Measurements from ENCODE around the gene PSTK. TPM values are rescaled to one million over a fixed set of nuclear protein-coding genes. Genes with fewer than 3 reads are reported as not detected.

PSTK gene
- total RNA-seq, 1 donor from 2014 or later = 9.4 TPM

DNA sequence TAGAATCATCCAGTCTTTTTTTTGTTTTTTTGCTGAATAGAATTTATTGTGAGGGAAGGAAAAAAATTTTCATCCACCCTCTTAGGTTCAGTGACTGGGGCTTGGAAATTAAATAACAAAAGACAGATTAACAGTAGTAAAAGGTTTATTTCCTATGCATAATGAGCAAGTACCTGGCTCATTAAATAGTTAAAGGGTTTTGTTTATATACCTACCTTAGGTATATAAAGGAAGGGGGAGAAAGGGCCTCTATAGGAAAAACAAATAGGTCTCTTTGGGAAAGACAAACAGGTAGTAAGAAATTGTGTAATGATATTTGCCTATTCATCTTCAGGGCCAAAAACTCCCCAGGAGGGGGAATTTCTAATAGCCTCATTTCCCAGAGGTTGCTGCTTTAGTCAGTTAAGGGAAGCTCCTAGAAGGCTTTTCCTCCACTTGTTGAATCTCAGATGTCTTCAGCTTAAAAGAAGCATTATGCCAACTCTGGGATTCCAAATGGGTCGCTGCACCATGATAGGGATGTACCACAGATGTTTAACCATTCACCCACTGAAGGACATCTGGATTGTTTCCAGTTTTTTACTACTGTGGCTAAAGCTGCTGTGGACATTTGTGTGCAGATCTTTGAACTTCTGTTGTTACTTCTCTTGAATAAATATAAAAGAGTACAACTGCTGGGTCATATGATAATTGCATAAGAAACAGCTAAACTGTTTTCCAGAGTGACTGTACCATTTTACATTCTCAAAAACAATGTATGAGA is 39.9 kb downstream of the PSTK start:
- no peak for DNase-seq (ENCODE audit: low spot score)

DNA sequence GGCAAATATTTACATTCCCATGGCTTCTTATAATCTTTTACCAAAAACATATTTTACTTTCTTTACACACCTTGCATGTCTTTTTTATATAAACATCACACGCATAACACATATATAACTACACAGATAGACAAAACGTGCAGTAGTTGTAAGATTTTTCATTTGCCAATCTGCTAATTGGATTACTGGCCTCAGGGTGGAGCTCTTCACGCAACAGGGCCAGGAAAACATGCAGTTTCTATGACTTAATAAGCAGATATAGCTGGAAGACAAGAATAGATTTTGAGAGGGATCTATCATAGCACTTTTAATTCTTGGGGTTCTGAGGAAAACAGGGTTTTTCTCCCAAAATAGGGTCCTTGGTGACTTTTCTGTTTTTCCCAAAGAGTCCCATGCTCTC is 41.3 kb downstream of the PSTK start:
- DNase-seq (ENCODE audit: low spot score) = no peak

GRCh38 chr10:123024540-123024939 is 44.3 kb downstream of the PSTK start:
- DNase-seq (ENCODE audit: low spot score) = no peak

DNA sequence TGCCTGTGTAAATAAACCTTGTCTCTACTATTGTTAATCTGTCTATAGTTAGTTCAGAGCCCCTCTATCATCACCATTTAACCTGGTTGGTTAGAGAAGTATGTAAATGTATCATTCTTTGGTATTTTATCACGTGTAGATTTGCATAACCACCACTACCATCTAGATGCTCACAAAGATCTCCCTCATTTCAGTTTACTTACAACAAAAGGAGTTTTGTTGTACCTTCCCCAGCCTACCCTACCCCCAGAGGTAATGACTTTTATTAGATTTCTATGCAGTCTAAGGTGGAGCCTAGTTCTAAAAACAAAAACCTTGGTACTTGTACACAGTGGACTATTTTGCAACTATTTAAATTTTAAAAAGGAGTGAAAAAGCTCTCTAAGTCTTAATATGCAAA is 46.1 kb downstream of the PSTK start:
- DNase-seq (ENCODE audit: low spot score) = no peak

DNA sequence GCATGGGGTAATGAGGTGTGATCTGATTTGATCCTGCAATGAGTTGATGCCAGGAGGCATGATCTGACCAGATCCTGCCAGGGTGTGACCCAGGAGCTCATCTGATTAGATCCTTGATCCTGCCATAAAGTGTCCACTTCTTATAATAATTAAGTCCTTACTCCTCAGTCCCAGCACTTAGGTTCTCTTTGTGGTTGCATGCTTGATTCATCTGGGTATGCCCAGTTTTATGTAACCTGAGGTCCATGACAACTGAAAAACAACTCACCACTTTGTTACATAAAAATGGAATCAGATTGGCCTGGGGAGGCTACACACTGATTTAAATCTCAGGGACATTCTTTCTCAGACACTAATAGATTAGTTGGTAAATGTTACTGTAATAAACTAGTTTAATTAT is 47.7 kb downstream of the PSTK start:
- DNase-seq (ENCODE audit: low spot score) = no peak

DNA sequence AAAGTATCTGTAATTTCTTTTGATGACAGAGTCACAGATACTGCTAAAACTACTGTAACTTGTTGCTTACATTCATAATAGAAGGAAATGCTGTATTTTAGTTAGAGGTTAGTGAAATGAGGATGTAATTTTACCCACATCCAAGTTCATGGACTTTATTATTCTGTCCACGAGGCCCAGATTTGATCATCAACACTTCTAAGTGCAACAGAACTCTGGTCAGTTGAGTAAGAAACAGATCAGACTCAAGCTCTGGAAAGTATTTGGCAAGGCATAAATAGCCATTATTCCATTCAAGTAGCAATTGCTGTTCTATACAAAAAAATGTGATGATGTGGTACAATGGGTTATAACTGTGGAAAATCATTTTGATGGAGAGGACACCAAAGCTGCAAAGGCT is 50.9 kb downstream of the PSTK start:
- DNase-seq (ENCODE audit: low spot score) = no peak

DNA sequence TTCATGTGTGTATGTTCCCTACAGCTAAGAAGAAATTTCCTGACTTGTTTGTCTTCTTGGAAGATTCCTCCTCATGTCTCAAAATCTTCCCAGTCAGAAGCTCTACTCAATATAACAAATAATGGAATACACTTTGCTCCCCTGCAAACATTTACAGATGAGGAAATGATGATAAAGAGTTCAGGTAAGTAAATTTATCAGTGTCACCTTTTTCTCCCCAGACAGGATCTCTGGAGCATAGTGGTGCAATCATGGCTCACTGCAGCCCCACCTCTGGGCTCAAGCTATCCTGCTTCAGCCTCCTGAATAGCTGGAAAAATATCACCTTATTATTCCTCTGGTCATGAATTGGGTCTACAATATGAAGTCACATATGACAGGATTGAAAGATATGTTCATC is 54.1 kb downstream of the PSTK start:
- DNase-seq (ENCODE audit: low spot score) = no peak

DNA sequence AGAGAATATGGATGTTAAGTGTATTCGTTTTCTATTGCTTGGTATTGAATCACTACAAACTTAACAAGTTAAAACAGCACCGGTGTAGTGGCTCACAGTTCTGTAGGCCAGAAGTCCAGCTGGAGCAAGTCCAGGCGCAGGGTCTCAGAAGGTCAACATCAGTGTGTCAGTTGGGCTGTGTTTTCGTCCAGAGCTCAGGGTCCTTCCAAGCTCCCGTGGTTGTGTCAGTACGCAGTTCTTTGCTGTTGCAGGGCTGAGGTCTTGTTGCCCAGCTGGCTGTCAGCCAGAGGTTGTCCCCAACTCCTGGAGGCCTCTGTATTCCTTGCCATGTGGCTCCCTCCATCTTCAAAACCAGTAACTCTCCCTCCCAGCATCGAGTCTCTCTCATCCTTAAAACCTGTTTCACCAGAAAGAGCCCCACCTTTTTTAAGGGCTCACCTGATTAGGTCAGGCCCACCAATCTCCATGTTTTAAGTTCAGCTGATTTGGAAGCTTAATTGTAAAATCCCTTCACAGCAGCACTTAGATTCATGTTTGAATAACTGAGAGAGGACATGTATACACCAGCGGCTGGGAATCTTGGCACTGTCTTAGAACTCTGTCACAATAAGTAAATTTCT is 55.4 kb downstream of the PSTK start:
- no peak for DNase-seq (ENCODE audit: low spot score)

GRCh38 chr10:123038782-123039631 is 58.8 kb downstream of the PSTK start:
- peak; percentile 23 for DNase-seq (ENCODE audit: low spot score)

- DNase-seq (ENCODE audit: low spot score) = no peak
These were observed 59.4 kb downstream of the PSTK start for GRCh38 chr10:123039632-123039930.

Other genes starting within 250 kb of the PSTK start
- 2.7 TPM for gene CUZD1, start 134.5 kb upstream of the PSTK start, total RNA-seq
- gene FAM24B, start 100.8 kb upstream of the PSTK start, total RNA-seq = 4.9 TPM
- gene FAM24A, start 69.8 kb upstream of the PSTK start, total RNA-seq = not detected
- gene C10orf88, start 26.2 kb upstream of the PSTK start, total RNA-seq = 8.5 TPM
- 15.3 TPM for gene IKZF5, start 28.4 kb downstream of the PSTK start, total RNA-seq
- 36.1 TPM for gene ACADSB, start 28.6 kb downstream of the PSTK start, total RNA-seq
- 1.6 TPM for gene HMX3, start 155.6 kb downstream of the PSTK start, total RNA-seq
- 0.69 TPM for gene HMX2, start 167.7 kb downstream of the PSTK start, total RNA-seq
- 64.3 TPM for gene BUB3, start 174.0 kb downstream of the PSTK start, total RNA-seq